ENCODE measurements around the gene AASDHPPT.

The AASDHPPT gene

DNA sequence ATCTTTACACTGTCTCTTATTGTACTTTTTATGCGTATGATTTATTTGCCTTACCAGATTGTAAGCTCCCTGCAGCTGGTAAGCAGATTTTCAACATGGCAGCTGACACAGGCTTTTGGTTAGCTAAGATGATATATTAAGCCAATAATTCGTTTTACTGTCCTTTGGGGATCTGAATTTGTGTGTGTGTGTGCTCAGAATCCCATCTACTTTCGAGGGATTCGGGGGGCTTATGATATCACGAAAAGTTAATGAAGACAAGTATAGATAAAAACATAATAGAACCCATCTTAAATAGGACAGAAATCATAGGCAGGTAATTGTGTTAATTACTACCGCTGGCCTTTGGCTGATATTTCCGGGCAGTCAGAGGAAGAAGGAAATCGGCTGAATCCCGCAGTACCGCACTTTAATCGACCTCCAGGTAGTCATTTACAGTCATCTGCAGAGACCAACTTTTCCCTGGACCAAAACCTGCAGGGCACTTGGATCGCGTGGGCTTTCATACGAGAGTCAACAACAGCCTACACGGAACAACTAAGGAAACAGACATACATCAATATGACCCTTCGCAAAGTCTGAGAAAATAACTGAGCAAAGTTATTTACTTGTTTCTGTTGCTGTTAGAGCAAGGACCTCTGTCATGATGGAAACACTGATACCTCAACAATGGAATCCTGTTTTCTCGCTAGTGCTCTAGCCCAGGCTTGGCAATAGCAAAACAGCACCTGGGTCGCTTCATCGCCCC is 1.1 kb upstream of the AASDHPPT start:
- TF ChIP-seq ZC3H10 (CRISPR knock-in tag; IDR thresholded peaks at IDR 0.05) (no peak), ARNTL (CRISPR knock-in tag; IDR thresholded peaks at IDR 0.05; ENCODE audit: borderline replicate concordance, low read depth) (no peak), TCF4 (CRISPR knock-in tag; IDR thresholded peaks at IDR 0.05; ENCODE audit: borderline replicate concordance) (0 out of 2 replicates have a peak, but pooled peaks have one; percentile 24)
- ATAC-seq = peak; percentile 6

DNA sequence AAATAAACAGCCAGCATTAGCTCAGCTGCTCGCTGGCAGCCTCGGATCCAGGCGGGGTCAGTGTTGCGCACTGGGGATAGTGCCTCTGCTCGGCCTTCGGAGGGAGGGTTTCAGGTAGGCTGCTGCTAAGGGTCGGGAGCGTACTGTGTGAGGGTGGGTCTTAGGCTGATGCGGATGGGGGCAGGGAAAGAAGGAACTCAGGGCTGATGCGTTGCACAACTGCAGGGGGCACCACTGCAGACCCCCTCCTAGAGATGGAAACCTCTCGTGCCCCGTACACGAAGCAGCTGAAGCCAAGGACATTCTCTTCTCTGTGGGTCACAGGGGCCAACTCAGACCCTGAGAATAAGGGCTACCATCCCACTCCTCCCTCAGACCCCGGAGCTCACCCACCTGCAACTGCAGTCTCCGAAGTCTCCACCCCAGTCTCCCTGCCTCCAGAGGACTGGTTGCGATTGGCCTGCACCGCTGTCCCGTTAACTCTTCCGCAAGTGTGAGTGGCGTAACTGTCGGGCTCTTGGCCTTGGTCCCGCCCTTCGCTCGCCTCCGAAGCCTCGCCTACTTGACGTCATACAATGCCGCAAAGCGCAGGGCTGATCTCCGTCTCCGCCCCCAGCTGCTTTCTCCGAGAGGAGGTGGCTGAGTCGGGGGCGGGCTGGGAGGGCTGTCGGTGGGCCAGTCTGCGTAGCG is 398 bp upstream of the AASDHPPT start, which contains the start of gene KBTBD3:
Gene KBTBD3 (minus strand): TSS at position 429 of the 690 bp plus-strand sequence. CDS start 18,250 bp downstream, outside the sequence.
- peak; percentile 96 for ATAC-seq
- no peak for TF ChIP-seq ZC3H10 (CRISPR knock-in tag; IDR thresholded peaks at IDR 0.05)
- TF ChIP-seq, protein P1, sequence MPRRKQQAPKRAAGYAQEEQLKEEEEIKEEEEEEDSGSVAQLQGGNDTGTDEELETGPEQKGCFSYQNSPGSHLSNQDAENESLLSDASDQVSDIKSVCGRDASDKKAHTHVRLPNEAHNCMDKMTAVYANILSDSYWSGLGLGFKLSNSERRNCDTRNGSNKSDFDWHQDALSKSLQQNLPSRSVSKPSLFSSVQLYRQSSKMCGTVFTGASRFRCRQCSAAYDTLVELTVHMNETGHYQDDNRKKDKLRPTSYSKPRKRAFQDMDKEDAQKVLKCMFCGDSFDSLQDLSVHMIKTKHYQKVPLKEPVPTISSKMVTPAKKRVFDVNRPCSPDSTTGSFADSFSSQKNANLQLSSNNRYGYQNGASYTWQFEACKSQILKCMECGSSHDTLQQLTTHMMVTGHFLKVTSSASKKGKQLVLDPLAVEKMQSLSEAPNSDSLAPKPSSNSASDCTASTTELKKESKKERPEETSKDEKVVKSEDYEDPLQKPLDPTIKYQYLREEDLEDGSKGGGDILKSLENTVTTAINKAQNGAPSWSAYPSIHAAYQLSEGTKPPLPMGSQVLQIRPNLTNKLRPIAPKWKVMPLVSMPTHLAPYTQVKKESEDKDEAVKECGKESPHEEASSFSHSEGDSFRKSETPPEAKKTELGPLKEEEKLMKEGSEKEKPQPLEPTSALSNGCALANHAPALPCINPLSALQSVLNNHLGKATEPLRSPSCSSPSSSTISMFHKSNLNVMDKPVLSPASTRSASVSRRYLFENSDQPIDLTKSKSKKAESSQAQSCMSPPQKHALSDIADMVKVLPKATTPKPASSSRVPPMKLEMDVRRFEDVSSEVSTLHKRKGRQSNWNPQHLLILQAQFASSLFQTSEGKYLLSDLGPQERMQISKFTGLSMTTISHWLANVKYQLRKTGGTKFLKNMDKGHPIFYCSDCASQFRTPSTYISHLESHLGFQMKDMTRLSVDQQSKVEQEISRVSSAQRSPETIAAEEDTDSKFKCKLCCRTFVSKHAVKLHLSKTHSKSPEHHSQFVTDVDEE (CRISPR knock-in tag; IDR thresholded peaks at IDR 0.05) = 0 out of 2 replicates have a peak, but pooled peaks have one; percentile 44

DNA sequence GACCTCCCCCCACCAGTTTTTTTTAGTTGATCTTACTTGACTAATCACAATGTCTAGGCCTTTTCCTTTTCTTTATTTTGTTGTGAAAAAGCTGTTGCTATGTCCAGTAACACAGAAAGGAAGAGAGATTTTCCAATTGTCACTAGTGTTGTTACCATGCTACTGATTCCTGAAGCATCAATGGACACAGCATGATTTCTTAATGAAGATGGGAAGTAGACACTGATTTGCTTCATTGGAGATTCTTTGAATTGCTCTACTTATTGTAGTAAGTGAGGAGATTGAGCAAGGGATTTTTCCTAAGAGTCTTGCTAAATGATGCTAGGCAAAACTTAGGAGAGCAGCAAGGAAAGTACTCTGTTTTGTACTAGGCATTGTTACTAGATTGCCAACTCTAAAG is 4.6 kb downstream of the AASDHPPT start:
- TF ChIP-seq CSDC2 (CRISPR knock-in tag; IDR thresholded peaks at IDR 0.05) (no peak), ZFP3 (CRISPR knock-in tag; IDR thresholded peaks at IDR 0.05) (no peak), PPARA (CRISPR knock-in tag; IDR thresholded peaks at IDR 0.05; ENCODE audit: borderline replicate concordance) (no peak), RARB (CRISPR knock-in tag; IDR thresholded peaks at IDR 0.05) (no peak), GLIS3 (CRISPR knock-in tag; IDR thresholded peaks at IDR 0.05) (no peak), TCF4 (CRISPR knock-in tag; IDR thresholded peaks at IDR 0.05; ENCODE audit: borderline replicate concordance) (no peak), ZNF70 (CRISPR knock-in tag; IDR thresholded peaks at IDR 0.05) (no peak), ZNF565 (CRISPR knock-in tag; conservative IDR thresholded peaks at IDR 0.05; ENCODE audit: low read depth) (no peak), ARNTL (CRISPR knock-in tag; IDR thresholded peaks at IDR 0.05; ENCODE audit: borderline replicate concordance, low read depth) (no peak), ESRRG (CRISPR knock-in tag; IDR thresholded peaks at IDR 0.05) (no peak), ZNF8 (CRISPR knock-in tag; IDR thresholded peaks at IDR 0.05) (no peak), TOX (CRISPR knock-in tag; IDR thresholded peaks at IDR 0.05; ENCODE audit: borderline replicate concordance) (no peak), OSR1 (CRISPR knock-in tag; IDR thresholded peaks at IDR 0.05) (no peak)
- TF ChIP-seq, protein P1 (CRISPR knock-in tag; IDR thresholded peaks at IDR 0.05) = no peak
- TF ChIP-seq, protein P2, sequence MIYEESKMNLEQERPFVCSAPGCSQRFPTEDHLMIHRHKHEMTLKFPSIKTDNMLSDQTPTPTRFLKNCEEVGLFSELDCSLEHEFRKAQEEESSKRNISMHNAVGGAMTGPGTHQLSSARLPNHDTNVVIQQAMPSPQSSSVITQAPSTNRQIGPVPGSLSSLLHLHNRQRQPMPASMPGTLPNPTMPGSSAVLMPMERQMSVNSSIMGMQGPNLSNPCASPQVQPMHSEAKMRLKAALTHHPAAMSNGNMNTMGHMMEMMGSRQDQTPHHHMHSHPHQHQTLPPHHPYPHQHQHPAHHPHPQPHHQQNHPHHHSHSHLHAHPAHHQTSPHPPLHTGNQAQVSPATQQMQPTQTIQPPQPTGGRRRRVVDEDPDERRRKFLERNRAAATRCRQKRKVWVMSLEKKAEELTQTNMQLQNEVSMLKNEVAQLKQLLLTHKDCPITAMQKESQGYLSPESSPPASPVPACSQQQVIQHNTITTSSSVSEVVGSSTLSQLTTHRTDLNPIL (CRISPR knock-in tag; IDR thresholded peaks at IDR 0.05; ENCODE audit: low read depth) = no peak
- TF ChIP-seq, protein P3, sequence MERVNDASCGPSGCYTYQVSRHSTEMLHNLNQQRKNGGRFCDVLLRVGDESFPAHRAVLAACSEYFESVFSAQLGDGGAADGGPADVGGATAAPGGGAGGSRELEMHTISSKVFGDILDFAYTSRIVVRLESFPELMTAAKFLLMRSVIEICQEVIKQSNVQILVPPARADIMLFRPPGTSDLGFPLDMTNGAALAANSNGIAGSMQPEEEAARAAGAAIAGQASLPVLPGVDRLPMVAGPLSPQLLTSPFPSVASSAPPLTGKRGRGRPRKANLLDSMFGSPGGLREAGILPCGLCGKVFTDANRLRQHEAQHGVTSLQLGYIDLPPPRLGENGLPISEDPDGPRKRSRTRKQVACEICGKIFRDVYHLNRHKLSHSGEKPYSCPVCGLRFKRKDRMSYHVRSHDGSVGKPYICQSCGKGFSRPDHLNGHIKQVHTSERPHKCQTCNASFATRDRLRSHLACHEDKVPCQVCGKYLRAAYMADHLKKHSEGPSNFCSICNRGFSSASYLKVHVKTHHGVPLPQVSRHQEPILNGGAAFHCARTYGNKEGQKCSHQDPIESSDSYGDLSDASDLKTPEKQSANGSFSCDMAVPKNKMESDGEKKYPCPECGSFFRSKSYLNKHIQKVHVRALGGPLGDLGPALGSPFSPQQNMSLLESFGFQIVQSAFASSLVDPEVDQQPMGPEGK (CRISPR knock-in tag; IDR thresholded peaks at IDR 0.05; ENCODE audit: borderline replicate concordance) = no peak
- ATAC-seq = no peak

DNA sequence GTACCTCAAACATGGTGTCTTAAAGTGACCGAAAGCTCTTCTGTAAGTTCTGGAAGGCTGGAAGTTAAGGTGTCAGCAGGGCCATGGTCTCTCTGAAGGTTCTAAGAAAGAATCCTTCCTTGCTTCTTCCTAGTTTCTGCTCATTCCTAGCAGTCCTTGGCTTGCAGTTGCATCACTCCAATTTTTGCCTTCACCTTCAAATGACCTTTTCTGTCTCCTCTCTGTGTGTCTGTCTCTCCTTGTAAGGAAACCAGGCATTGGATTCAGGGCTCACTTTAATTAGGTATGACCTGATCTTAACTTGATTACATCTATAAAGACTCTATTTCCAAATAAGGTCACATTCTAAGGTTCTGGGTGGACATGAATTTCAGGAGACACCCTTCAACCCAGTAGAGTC is 8.7 kb downstream of the AASDHPPT start:
- ATAC-seq = no peak
- TF ChIP-seq, protein P1 (CRISPR knock-in tag; IDR thresholded peaks at IDR 0.05) = no peak
- no peak for TF ChIP-seq RARB (CRISPR knock-in tag; IDR thresholded peaks at IDR 0.05)
- no peak for TF ChIP-seq ARNTL (CRISPR knock-in tag; IDR thresholded peaks at IDR 0.05; ENCODE audit: borderline replicate concordance, low read depth)
- no peak for TF ChIP-seq ZNF8 (CRISPR knock-in tag; IDR thresholded peaks at IDR 0.05)
- TF ChIP-seq GLIS3 (CRISPR knock-in tag; IDR thresholded peaks at IDR 0.05) = no peak
- TF ChIP-seq, protein P4, sequence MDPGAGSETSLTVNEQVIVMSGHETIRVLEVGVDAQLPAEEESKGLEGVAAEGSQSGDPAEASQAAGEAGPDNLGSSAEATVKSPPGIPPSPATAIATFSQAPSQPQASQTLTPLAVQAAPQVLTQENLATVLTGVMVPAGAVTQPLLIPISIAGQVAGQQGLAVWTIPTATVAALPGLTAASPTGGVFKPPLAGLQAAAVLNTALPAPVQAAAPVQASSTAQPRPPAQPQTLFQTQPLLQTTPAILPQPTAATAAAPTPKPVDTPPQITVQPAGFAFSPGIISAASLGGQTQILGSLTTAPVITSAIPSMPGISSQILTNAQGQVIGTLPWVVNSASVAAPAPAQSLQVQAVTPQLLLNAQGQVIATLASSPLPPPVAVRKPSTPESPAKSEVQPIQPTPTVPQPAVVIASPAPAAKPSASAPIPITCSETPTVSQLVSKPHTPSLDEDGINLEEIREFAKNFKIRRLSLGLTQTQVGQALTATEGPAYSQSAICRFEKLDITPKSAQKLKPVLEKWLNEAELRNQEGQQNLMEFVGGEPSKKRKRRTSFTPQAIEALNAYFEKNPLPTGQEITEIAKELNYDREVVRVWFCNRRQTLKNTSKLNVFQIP (CRISPR knock-in tag; IDR thresholded peaks at IDR 0.05; ENCODE audit: borderline replicate concordance, low read depth) = no peak
- no peak for TF ChIP-seq PPARA (CRISPR knock-in tag; IDR thresholded peaks at IDR 0.05; ENCODE audit: borderline replicate concordance)
- TF ChIP-seq TOX (CRISPR knock-in tag; IDR thresholded peaks at IDR 0.05; ENCODE audit: borderline replicate concordance) = no peak
- TF ChIP-seq SNAI2 (CRISPR knock-in tag; IDR thresholded peaks at IDR 0.05) = no peak

Measured in SK-N-SH treated with all-trans-retinoic acid at 6 μM for 48 hours (cell line).